T-helper 2 cell (primary cell): ENCODE measurements around the gene OR2H1.

Source experiments
- DNase-seq, 5 experiments: peaks; one replicate each; pipeline versions ENCODE4 v3.0.0 to v3.0.0-alpha.2; 2012 to 2022

The OR2H1 gene

DNA sequence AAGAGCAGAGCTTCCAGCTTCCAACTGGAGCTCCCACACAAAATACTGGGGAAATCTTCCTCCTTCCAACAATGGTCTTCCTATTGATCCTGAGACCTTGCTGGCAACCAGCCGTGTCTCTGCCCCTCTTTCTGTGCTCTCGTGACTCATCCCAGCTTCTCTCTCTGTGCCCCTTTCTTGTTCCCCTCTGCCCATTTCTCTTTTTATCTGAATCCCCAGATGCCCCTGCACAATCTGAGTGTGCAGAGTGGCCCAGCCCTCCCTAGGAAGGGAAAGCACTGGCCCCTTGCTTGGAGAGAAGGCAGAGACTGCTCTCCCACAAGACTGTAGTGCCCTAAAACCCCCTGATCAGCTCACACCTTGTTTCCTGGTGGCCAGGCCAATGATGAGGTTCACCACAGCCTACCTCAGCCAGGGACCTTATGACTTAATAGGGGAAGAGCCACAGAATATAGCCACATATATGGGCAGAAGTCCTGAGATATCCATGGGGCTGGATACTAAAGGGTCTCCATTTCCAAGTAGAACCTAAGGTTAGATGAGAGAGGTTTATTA lies 53.9 kb downstream of the OR2H1 start:
- no peak for DNase-seq
